ENCODE results near the gene RERE. TPM values are rescaled to one million over a fixed set of nuclear protein-coding genes. Genes with fewer than 3 reads are reported as not detected.

The RERE gene
- total RNA-seq, 6 experiments from 2014 or later, result 36.5 to 41.6 (median 37.5) TPM

DNA sequence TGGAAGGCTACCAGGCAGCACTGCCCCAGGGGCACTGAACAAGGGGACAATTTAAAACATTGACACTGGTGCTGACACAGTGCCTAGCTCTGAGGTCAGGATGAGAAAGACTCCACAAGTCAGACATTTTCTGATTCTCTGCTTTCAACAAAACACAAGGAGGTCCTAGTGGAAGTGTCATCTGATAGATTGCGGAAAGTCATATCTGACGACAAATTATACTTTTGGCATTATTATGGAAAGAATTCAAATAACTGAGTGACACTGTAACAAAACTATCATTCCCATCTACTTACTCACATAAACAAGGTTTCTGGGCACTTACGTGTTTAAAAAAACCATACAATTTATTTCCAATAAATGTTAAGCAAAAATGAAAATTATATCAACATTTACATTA is 376.0 kb downstream of the RERE start:
- Mint-ChIP-seq H3K27me3 (ENCODE audit: insufficient read depth) (peaks cover 2% of the 10 kb centered on the region), H3K27ac (peak overlapping the region; percentile 22; the same call in 1 of the 2 replicates), H3K36me3 (ENCODE audit: low read depth) (peaks cover 6% of the 10 kb centered on the region), H3K4me3 (no peak overlapping the region), H3K9me3 (no peaks in the 10 kb centered on the region), H3K4me1 (ENCODE audit: low read depth) (peaks cover 25% of the 10 kb centered on the region)
- TF ChIP-seq, protein P1, sequence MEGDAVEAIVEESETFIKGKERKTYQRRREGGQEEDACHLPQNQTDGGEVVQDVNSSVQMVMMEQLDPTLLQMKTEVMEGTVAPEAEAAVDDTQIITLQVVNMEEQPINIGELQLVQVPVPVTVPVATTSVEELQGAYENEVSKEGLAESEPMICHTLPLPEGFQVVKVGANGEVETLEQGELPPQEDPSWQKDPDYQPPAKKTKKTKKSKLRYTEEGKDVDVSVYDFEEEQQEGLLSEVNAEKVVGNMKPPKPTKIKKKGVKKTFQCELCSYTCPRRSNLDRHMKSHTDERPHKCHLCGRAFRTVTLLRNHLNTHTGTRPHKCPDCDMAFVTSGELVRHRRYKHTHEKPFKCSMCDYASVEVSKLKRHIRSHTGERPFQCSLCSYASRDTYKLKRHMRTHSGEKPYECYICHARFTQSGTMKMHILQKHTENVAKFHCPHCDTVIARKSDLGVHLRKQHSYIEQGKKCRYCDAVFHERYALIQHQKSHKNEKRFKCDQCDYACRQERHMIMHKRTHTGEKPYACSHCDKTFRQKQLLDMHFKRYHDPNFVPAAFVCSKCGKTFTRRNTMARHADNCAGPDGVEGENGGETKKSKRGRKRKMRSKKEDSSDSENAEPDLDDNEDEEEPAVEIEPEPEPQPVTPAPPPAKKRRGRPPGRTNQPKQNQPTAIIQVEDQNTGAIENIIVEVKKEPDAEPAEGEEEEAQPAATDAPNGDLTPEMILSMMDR (IDR thresholded peaks at IDR 0.05), result no peak
- no peak for DNase-seq

DNA sequence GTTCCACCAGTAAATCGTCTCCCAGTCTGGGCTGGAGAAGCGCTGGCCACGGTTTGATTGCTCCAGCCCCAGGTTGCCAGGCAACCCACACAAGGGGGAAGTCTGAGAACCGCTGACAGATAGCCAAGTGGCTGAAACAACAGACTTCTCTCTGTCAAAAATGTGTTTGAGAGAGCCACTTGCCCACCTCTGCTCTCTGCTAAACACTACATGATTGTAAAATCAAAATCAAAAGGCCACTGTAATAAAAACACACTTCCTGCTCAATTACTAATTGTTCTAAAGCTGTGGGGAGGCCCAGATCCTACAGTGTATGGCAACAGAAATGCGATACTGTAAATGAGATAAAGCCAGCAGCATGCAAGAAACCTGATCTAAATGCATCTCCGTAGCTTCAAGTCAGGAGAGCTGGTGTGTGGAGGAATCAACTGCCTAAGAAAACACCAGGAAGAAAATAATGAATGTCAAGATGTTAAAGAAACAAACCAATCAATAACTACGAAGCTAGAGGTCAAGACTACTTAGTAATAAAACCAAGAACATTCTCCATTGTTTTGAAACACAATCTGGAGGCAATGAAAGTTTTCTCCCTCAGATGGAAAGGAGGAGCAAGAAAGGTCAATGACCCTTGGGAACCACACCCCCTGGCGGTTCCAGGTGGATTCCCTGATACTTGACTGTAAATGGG is 378.3 kb downstream of the RERE start:
- H3K27me3 Mint-ChIP-seq (ENCODE audit: insufficient read depth), result peaks cover 2% of the 10 kb centered on the region
- no peak overlapping the region; the same call in 1 of the 2 replicates for H3K4me3 Mint-ChIP-seq
- peak overlapping the region; percentile 84 for H3K27ac Mint-ChIP-seq
- H3K36me3 Mint-ChIP-seq (ENCODE audit: low read depth), result peaks cover 6% of the 10 kb centered on the region
- peaks cover 25% of the 10 kb centered on the region for H3K4me1 Mint-ChIP-seq (ENCODE audit: low read depth)
- H3K9me3 Mint-ChIP-seq, result no peaks in the 10 kb centered on the region
- TF ChIP-seq, protein P1 (IDR thresholded peaks at IDR 0.05), result peak; percentile 51
- DNase-seq, result peak; percentile 64

DNA sequence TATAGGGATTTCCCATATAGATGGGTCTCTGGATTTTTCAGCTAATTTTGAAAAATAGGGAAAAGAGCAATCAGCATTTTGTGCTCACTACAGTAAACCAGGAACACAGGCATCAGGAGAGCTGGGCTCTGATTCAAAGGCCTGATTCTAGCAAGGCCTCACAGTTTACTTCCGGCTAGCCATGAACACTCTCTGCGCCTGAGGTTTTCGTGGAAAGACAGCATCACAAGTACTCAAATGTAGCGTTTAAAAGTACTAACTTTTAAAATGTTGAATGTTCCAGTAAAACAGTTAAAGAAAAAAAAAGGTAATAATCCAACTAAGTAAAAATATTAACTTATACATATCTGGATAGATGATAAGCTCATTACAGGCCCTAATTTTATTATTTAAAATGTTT is 379.0 kb downstream of the RERE start:
- Mint-ChIP-seq H3K9me3 (no peaks in the 10 kb centered on the region), H3K36me3 (ENCODE audit: low read depth) (peaks cover 6% of the 10 kb centered on the region), H3K4me3 (no peak overlapping the region), H3K27ac (peak overlapping the region; percentile 84), H3K4me1 (ENCODE audit: low read depth) (peaks cover 25% of the 10 kb centered on the region), H3K27me3 (ENCODE audit: insufficient read depth) (peaks cover 2% of the 10 kb centered on the region)
- TF ChIP-seq, protein P1 (IDR thresholded peaks at IDR 0.05), result no peak
- no peak for DNase-seq

DNA sequence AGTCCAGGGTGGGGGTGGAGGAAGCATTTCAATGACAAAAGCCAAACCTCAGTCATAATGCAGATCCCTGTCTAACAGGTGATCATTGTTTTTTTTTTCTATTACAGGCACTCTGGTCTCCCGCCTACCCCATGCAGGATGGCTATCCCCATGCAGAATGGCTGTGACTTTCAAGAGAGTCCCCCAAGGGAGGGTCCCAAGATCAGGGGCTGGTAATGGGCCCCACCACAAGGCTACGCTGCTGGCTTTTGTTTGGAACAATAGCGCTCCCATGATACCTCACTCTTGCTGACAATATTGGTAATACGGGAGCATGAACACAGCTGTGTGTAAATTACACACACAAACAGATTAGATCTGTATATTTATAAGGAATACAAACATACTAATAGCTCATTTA is 380.1 kb downstream of the RERE start:
- H3K4me1 Mint-ChIP-seq (ENCODE audit: low read depth), result peaks cover 25% of the 10 kb centered on the region
- no peak overlapping the region for H3K4me3 Mint-ChIP-seq
- H3K9me3 Mint-ChIP-seq, result no peaks in the 10 kb centered on the region
- no peak overlapping the region for H3K27ac Mint-ChIP-seq
- H3K27me3 Mint-ChIP-seq (ENCODE audit: insufficient read depth), result peaks cover 2% of the 10 kb centered on the region
- DNase-seq, result no peak
- TF ChIP-seq, protein P1 (IDR thresholded peaks at IDR 0.05), result no peak
- no peaks in the 10 kb centered on the region for H3K36me3 Mint-ChIP-seq (ENCODE audit: low read depth)

DNA sequence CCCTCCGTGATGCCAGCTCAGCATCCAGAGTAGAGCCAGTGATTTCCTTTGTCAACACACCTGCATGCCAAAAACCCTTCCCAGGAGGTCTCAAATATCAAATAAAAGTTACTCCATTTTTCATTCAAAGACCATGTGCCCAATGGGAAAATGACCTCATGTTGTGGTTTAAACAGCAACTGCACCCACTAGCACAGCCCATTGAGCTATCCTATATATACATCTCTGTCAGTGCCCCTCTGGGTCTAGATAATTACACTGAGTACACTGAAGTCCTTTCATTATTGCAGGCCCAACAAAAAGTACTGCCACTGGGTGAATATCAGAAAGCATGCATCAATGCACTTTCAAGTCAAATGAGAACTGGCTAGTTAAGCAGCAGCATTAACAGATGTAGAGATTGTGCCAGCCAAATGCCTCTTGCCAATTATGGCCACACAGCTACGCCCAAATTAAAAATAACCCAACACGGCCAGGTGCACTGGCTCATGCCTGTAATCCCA is 381.8 kb downstream of the RERE start:
- H3K4me1 Mint-ChIP-seq (ENCODE audit: low read depth), result peaks cover 15% of the 10 kb centered on the region
- no peak overlapping the region for H3K27ac Mint-ChIP-seq
- H3K4me3 Mint-ChIP-seq, result no peak overlapping the region
- H3K36me3 Mint-ChIP-seq (ENCODE audit: low read depth), result no peaks in the 10 kb centered on the region
- H3K27me3 Mint-ChIP-seq (ENCODE audit: insufficient read depth), result peaks cover 2% of the 10 kb centered on the region
- TF ChIP-seq, protein P1 (IDR thresholded peaks at IDR 0.05), result no peak
- H3K9me3 Mint-ChIP-seq, result no peaks in the 10 kb centered on the region
- DNase-seq, result no peak

Data from HFFc6 (cell line).